ENCODE measurements around the gene PCDHGA8.
"Not testable (repeated sequence)": the region's sequence is repeated elsewhere in the genome, so short reads cannot be mapped to it uniquely, and the experiment has no call there.

The PCDHGA8 gene

DNA sequence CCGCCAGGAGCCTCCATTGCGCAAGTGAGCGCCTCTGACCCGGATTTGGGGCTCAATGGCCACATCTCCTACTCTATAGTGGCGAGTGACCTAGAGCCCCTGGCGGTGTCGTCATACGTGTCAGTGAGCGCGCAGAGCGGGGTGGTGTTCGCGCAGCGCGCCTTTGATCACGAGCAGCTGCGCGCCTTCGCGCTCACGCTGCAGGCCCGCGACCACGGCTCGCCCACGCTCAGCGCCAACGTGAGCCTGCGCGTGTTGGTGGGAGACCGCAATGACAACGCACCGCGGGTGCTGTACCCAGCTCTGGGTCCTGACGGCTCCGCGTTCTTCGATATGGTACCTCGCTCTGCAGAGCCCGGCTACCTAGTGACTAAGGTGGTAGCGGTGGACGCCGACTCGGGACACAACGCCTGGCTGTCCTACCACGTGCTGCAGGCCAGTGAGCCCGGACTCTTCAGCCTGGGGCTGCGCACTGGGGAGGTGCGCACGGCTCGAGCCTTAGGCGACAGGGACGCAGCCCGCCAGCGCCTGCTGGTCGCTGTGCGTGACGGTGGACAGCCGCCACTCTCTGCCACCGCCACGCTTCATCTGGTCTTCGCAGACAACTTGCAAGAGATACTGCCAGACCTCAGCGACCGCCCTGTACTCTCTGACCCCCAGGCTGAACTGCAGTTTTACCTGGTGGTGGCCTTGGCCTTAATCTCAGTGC is 17.3 kb downstream of the PCDHGA8 start:
- in situ Hi-C loops (cut with HindIII; ENCODE audit: low sequenced_read_pairs) = no loop called here
- H3K4me3 ChIP-seq (ENCODE audit: low read depth, low read length) = no peak overlapping the region
- no peak for DNase-seq (ENCODE audit: low read depth, low spot score)
- no peak for TF ChIP-seq CTCF (IDR thresholded peaks at IDR 0.05; ENCODE audit: low read depth, low read length)

GRCh38 chr5:141411575-141411974 is 19.1 kb downstream of the PCDHGA8 start:
- in situ Hi-C loops (cut with HindIII; ENCODE audit: low sequenced_read_pairs) = no loop called here
- no peak for TF ChIP-seq CTCF (IDR thresholded peaks at IDR 0.05; ENCODE audit: low read depth, low read length)
- no peak for DNase-seq (ENCODE audit: low read depth, low spot score)

DNA sequence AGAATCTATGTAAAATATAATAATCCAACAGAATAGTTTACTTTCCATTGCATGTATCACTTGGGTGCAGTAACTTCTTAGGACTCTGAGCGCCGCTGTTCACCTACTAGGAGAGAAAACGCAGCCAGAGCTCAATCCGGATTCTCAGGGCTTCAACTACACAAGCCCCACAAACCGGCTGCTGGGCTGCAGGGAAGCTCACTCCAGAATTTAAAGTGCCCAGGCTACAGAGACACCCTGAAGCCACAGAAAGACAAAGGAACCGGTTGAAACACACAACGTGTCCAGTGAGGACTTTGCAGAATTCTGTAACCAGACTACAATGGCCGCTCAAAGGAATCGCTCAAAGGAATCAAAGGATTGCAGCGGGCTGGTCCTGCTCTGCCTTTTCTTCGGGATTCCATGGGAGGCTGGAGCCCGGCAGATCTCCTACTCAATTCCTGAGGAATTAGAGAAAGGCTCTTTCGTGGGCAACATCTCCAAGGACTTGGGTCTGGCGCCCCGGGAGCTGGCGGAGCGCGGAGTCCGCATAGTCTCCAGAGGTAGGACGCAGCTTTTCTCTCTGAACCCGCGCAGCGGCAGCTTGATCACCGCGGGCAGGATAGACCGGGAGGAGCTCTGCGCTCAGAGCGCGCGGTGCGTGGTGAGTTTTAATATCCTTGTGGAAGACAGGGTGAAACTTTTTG is 20.6 kb downstream of the PCDHGA8 start, which contains the start of gene PCDHGA10:
TSS of gene PCDHGA10 (plus strand) at position 134 of the 686 bp plus-strand sequence. CDS start at position 323, 189 bp downstream.
- H3K4me3 ChIP-seq (ENCODE audit: low read depth, low read length) = peak within 1 kb of the TSS; percentile 43
- peak; percentile 77 for TF ChIP-seq CTCF (IDR thresholded peaks at IDR 0.05; ENCODE audit: low read depth, low read length)
- peak; percentile 76 for DNase-seq (ENCODE audit: low read depth, low spot score)
- in situ Hi-C loops (cut with HindIII; ENCODE audit: low sequenced_read_pairs) = no loop called here

More at GRCh38 chr5:141411575-141411974, 19.1 kb downstream of the PCDHGA8 start:
- H3K4me3 ChIP-seq (ENCODE audit: low read depth, low read length) = no peak overlapping the region

GRCh38 chr5:141413540-141414069 is 21.2 kb downstream of the PCDHGA8 start:
- no peak for DNase-seq (ENCODE audit: low read depth, low spot score)
- TF ChIP-seq CTCF (IDR thresholded peaks at IDR 0.05; ENCODE audit: low read depth, low read length) = no peak
- peak overlapping the region; percentile 43 for H3K4me3 ChIP-seq (ENCODE audit: low read depth, low read length)
- in situ Hi-C loops (cut with HindIII; ENCODE audit: low sequenced_read_pairs) = no loop called here

DNA sequence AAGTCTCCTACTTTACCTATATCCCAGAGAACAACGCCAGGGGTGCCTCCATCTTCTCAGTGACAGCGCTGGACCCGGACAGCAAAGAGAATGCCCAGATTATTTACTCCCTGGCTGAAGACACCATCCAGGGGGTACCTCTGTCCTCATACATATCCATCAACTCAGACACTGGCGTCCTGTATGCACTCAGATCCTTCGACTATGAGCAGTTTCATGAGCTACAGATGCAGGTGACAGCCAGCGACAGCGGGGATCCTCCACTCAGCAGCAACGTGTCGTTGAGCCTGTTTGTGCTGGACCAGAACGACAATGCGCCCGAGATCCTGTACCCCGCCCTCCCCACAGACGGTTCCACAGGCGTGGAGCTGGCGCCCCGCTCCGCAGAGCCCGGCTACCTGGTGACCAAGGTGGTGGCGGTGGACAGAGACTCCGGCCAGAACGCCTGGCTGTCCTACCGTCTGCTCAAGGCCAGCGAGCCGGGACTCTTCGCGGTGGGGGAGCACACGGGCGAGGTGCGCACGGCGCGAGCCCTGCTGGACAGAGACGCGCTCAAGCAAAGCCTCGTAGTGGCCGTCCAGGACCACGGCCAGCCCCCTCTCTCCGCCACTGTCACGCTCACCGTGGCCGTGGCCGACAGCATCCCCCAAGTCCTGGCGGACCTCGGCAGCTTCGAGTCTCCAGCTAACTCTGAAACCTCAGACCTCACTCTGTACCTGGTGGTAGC is 22.3 kb downstream of the PCDHGA8 start:
- in situ Hi-C loops (cut with HindIII; ENCODE audit: low sequenced_read_pairs) = not testable (repeated sequence)

GRCh38 chr5:141415275-141415618 is 22.8 kb downstream of the PCDHGA8 start:
- H3K4me3 ChIP-seq (ENCODE audit: low read depth, low read length); in situ Hi-C loops (cut with HindIII; ENCODE audit: low sequenced_read_pairs); DNase-seq (ENCODE audit: low read depth, low spot score): not testable (repeated sequence)

More for the DNA sequence above, 22.3 kb downstream of the PCDHGA8 start:
- not testable (repeated sequence) for H3K4me3 ChIP-seq (ENCODE audit: low read depth, low read length); DNase-seq (ENCODE audit: low read depth, low spot score)

GRCh38 chr5:141417494-141418172 is 25.2 kb downstream of the PCDHGA8 start, which contains the start of gene PCDHGB7:
PCDHGB7 (plus strand) TSS chr5:141417677; CDS start chr5:141417860, 183 bp downstream.
- in situ Hi-C loops (cut with HindIII; ENCODE audit: low sequenced_read_pairs) = not testable (repeated sequence)
- DNase-seq (ENCODE audit: low read depth, low spot score) = peak; percentile 85
- H3K4me3 ChIP-seq (ENCODE audit: low read depth, low read length) = peak within 1 kb of the TSS; percentile 44
- TF ChIP-seq CTCF (IDR thresholded peaks at IDR 0.05; ENCODE audit: low read depth, low read length) = peak; percentile 84

All from astrocyte of the spinal cord (primary cell).